ENCODE results near the gene SHC3. TPM values are rescaled to one million over a fixed set of nuclear protein-coding genes. Genes with fewer than 3 reads are reported as not detected.

SHC3 gene
- total and polyA plus RNA-seq, 9 of the 15 experiments (the other 6 are each of a cell fraction or from before 2014, with no cell fraction given): not detected

DNA sequence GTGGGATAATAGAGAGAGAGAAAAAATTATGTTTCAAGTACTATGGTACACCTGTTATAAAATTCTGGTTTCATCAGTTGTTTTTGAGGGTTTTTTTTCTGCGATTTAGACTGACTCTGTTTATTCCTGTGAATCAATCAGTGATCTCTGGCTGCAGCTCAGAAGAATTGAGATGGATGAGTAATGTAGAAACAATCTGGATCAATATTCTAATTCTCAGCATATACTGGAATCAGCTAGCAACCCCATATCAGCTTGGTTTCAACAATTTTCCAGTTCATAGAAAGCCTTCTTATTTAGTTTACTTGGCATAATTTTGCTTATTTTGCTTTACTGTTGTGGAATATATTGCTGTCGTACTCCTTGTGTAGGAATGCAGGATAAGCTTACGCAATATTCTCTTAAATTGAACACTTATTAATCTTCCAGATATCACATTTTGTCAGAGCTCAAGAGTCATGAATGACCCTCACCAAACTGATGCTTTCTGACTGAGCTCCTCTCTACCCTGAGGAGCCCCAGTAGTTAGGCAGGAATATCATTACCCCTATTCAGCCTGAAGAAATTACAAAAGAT lies 42.9 kb downstream of the SHC3 start (continued):
- TF ChIP-seq ZBTB33 (CRISPR knock-in tag; IDR thresholded peaks at IDR 0.05) (no peak), U2AF1 (optimal IDR thresholded peaks at IDR 0.05; ENCODE audit: low read depth, low read length) (no peak), SMC3 (conservative IDR thresholded peaks at IDR 0.05; ENCODE audit: insufficient read depth, low read depth, low read length) (no peak), KDM5B (IDR thresholded peaks at IDR 0.05; ENCODE audit: insufficient replicate concordance, low read depth, low read length) (no peak), CTBP1 (IDR thresholded peaks at IDR 0.05; ENCODE audit: borderline replicate concordance) (no peak), NFXL1 (CRISPR knock-in tag; IDR thresholded peaks at IDR 0.05) (no peak)
- TF ChIP-seq, protein P1, sequence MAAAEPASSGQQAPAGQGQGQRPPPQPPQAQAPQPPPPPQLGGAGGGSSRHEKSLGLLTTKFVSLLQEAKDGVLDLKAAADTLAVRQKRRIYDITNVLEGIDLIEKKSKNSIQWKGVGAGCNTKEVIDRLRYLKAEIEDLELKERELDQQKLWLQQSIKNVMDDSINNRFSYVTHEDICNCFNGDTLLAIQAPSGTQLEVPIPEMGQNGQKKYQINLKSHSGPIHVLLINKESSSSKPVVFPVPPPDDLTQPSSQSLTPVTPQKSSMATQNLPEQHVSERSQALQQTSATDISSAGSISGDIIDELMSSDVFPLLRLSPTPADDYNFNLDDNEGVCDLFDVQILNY (CRISPR knock-in tag; IDR thresholded peaks at IDR 0.05): no peak

DNA sequence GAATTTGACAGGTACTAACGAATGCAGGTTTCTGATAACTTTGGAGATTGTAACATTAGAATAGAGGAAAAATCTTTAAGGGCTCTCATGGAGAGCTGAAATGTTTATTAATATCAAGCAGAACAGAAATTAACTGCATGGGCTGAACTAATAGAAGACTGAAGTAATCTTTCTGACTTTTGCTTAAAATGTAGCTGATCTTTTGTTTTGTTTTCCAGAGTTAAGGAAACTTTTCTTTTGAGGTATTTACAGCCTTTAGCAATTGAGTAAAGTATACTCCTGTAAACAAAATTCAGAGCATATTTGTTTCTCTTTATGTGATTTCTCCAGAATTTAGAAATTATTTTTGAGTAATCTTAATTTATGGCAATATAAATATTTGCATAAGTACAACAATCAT lies 43.9 kb downstream of the SHC3 start:
- Histone ChIP-seq H3K4me1 (replicated peaks in 1 of 2; ENCODE audit: control insufficient read depth in 2 of 2, insufficient read depth in 2 of 2, low read length in 2 of 2) (no peaks in the 10 kb centered on the region), H2AFZ (ENCODE audit: low read depth, low read length) (no peak overlapping the region), H3K4me3 (no peak overlapping the region), H3K27me3 (ENCODE audit: control insufficient read depth in 2 of 2, insufficient read depth in 2 of 2, low read length in 2 of 2) (no peaks in the 10 kb centered on the region), H3K9me1 (ENCODE audit: control insufficient read depth, insufficient read depth, low read length) (no peaks in the 10 kb centered on the region), H4K20me1 (replicated peaks; ENCODE audit: control insufficient read depth, insufficient read depth, low read length) (no peaks in the 10 kb centered on the region), H3K9me3 (replicated peaks; ENCODE audit: control insufficient read depth, insufficient read depth, low read depth, low read length) (no peaks in the 10 kb centered on the region), H3K4me2 (ENCODE audit: insufficient read depth, low read length) (no peak overlapping the region), H3K36me3 (ENCODE audit: control insufficient read depth, insufficient read depth, low read length) (no peaks in the 10 kb centered on the region), H3K27ac (ENCODE audit: extremely low read depth, low read depth, low read length) (no peak overlapping the region), H3K9ac (ENCODE audit: insufficient read depth in 1 of 2, low read depth in 2 of 2, low read length in 2 of 2) (no peak overlapping the region), H3K79me2 (ENCODE audit: control insufficient read depth, insufficient read depth, low read length) (no peaks in the 10 kb centered on the region)
- WGBS (ENCODE audit: insufficient coverage, low coverage, missing lambda C conversion rate): 0% methylated on average over 1 of the region's 1 CpG
- CTCF ChIA-PET (ENCODE audit: low intra/inter-chr PET ratio): no interaction called here
- DNase-seq (ENCODE audit: extremely low read depth in 1 of 4, low spot score in 3 of 4): no peak
- ATAC-seq: no peak
- intact Hi-C loops (cut with micrococcal nuclease): no loop called here
- POLR2A ChIA-PET: no interaction called here
- in situ Hi-C loops (cut with MboI): no loop called here
- BruUV-seq (replicated peaks): no TSS peak
- FAIRE-seq: no peak
- TF ChIP-seq MITF (IDR thresholded peaks at IDR 0.05) (no peak), NFIC (IDR thresholded peaks at IDR 0.05) (no peak), HNRNPH1 (optimal IDR thresholded peaks at IDR 0.05; ENCODE audit: low read depth, low read length) (no peak), RAD51 (IDR thresholded peaks at IDR 0.05; ENCODE audit: borderline replicate concordance, low read depth) (no peak), ZNF445 (CRISPR knock-in tag; IDR thresholded peaks at IDR 0.05; ENCODE audit: low read depth) (no peak), NR3C1 (CRISPR knock-in tag; IDR thresholded peaks at IDR 0.05) (no peak), RBM22 (IDR thresholded peaks at IDR 0.05; ENCODE audit: low read depth, low read length, poor library complexity, severe bottlenecking) (no peak), JUNB (CRISPR knock-in tag; conservative IDR thresholded peaks at IDR 0.05) (no peak)
- TF ChIP-seq, protein P2, sequence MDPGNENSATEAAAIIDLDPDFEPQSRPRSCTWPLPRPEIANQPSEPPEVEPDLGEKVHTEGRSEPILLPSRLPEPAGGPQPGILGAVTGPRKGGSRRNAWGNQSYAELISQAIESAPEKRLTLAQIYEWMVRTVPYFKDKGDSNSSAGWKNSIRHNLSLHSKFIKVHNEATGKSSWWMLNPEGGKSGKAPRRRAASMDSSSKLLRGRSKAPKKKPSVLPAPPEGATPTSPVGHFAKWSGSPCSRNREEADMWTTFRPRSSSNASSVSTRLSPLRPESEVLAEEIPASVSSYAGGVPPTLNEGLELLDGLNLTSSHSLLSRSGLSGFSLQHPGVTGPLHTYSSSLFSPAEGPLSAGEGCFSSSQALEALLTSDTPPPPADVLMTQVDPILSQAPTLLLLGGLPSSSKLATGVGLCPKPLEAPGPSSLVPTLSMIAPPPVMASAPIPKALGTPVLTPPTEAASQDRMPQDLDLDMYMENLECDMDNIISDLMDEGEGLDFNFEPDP (CRISPR knock-in tag; IDR thresholded peaks at IDR 0.05): no peak
